Endodermal cell (in vitro differentiated cells): Measurements from ENCODE around the gene PRKRA. TPM values are rescaled to one million over a fixed set of nuclear protein-coding genes. Genes with fewer than 3 reads are reported as not detected.

Source experiments
- DNase-seq: peaks from one replicate; pipeline ENCODE4 v3.0.0-alpha.2; 2017
- H3K27ac ChIP-seq: 2 replicates; pipeline ENCODE4 v1.5.1; 2013; ENCODE audit warnings: mild to moderate bottlenecking, low read depth, low read length, moderate library complexity
- H3K27me3 ChIP-seq: 2 replicates; pipeline ENCODE4 v1.6.1; 2013; ENCODE audit warnings: mild to moderate bottlenecking, low read length, moderate library complexity; ENCODE audit not compliant: insufficient read depth, control insufficient read depth, poor library complexity, severe bottlenecking
- H3K36me3 ChIP-seq: 2 replicates; pipeline ENCODE4 v1.7.0; 2013; ENCODE audit warnings: mild to moderate bottlenecking, low read length, moderate library complexity; ENCODE audit not compliant: control insufficient read depth, insufficient read depth
- H3K4me1 ChIP-seq: one replicate; pipeline ENCODE4 v1.7.0; 2013; ENCODE audit warnings: low read length; ENCODE audit not compliant: control insufficient read depth, insufficient read depth
- H3K4me3 ChIP-seq: 2 replicates; pipeline ENCODE4 v1.5.1; 2013; ENCODE audit warnings: mild to moderate bottlenecking, low read length, moderate library complexity
- H3K9ac ChIP-seq: 2 replicates; pipeline ENCODE4 v1.6.1; 2013; ENCODE audit warnings: mild to moderate bottlenecking, low read length, moderate library complexity; ENCODE audit not compliant: poor library complexity, severe bottlenecking; ENCODE audit errors: extremely low read depth
- H3K9me3 ChIP-seq: 2 replicates; pipeline ENCODE4 v1.6.1; 2013; ENCODE audit warnings: mild to moderate bottlenecking, low read length, moderate library complexity; ENCODE audit not compliant: control insufficient read depth
- H3K27ac Mint-ChIP-seq: 2 replicates; pipeline ENCODE4 v1.8.0; 2020; ENCODE audit warnings: mixed read lengths
- H3K27me3 Mint-ChIP-seq: 2 replicates; pipeline ENCODE4 v1.8.0; 2021; ENCODE audit warnings: mild to moderate bottlenecking, mixed read lengths; ENCODE audit not compliant: insufficient read depth
- H3K36me3 Mint-ChIP-seq: 2 replicates; pipeline ENCODE4 v1.8.0; 2020; ENCODE audit warnings: low read depth, mixed read lengths
- H3K4me1 Mint-ChIP-seq: 2 replicates; pipeline ENCODE4 v1.8.0; 2020; ENCODE audit warnings: mixed read lengths
- H3K4me3 Mint-ChIP-seq: 2 replicates; pipeline ENCODE4 v1.8.0; 2020; ENCODE audit warnings: mild to moderate bottlenecking, moderate library complexity, mixed read lengths
- H3K9me3 Mint-ChIP-seq: 2 replicates; pipeline ENCODE4 v1.8.0; 2020; ENCODE audit warnings: mild to moderate bottlenecking, mixed read lengths
- WGBS, 2 experiments: methylation state at CpG; one replicate each; pipeline versions ENCODE4 v1.1.5 to v1.1.7; 2013; ENCODE audit warnings: missing lambda C conversion rate in 2 of 2, mixed read lengths in 1 of 2; ENCODE audit not compliant: insufficient coverage in 1 of 2, insufficient read length in 1 of 2; 5-methylcytosine and 5-hydroxymethylcytosine counted together
- total RNA-seq, 2 donors: library from RNA; stranded (reverse); fragmentation: NEBNext Ultra II Directional in 1 of 2; extraction: Animal tissue kit (Norgen Biotek cat#: 25700) in 1 of 2; gene quantifications; 2 replicates in 1 of 2; 3 replicates in 1 of 2; pipeline ENCODE4 v1.2.1, GENCODE V29; 2021
- TF ChIP-seq, protein P1 (sequence below): fragments of 200-600 bp; sonication (generic); conservative IDR thresholded peaks from 2 replicates; pipeline ENCODE4 v1.5.0; 2021; ENCODE audit warnings: antibody characterized with exemption, mild to moderate bottlenecking

The PRKRA gene
- total RNA-seq, 2 donors from 2014 or later, result 66.4 to 74.4 TPM

DNA sequence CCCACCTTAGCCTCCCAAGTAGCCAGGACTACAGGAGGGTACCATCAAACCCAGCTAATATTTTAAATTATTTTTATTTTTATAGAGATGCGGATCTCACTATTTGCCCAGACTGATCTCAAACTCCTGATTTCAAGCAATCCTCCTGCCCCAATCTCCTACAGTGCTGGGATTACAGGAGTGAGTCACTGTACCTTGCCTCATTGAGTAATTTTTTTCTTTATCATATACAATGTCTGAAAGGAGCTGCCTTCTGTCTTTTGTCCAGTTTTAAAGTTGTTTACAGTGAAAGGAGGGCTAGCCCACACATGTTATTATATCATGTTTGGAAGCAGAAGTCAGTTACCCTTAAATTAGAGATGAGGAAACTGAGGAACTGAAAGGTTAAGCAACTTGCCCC lies 32.5 kb downstream of the PRKRA start:
- TF ChIP-seq, protein P1, sequence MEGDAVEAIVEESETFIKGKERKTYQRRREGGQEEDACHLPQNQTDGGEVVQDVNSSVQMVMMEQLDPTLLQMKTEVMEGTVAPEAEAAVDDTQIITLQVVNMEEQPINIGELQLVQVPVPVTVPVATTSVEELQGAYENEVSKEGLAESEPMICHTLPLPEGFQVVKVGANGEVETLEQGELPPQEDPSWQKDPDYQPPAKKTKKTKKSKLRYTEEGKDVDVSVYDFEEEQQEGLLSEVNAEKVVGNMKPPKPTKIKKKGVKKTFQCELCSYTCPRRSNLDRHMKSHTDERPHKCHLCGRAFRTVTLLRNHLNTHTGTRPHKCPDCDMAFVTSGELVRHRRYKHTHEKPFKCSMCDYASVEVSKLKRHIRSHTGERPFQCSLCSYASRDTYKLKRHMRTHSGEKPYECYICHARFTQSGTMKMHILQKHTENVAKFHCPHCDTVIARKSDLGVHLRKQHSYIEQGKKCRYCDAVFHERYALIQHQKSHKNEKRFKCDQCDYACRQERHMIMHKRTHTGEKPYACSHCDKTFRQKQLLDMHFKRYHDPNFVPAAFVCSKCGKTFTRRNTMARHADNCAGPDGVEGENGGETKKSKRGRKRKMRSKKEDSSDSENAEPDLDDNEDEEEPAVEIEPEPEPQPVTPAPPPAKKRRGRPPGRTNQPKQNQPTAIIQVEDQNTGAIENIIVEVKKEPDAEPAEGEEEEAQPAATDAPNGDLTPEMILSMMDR, result no peak
- Mint-ChIP-seq H3K27ac (no peak overlapping the region), H3K9me3 (no peaks in the 10 kb centered on the region), H3K4me1 (peaks cover 5% of the 10 kb centered on the region), H3K27me3 (no peaks in the 10 kb centered on the region), H3K36me3 (peaks cover 4% of the 10 kb centered on the region), H3K4me3 (no peak overlapping the region)
- Histone ChIP-seq H3K4me1 (no peaks in the 10 kb centered on the region), H3K9ac (no peak overlapping the region), H3K4me3 (no peak overlapping the region), H3K27me3 (no peaks in the 10 kb centered on the region), H3K36me3 (peaks cover 3% of the 10 kb centered on the region), H3K27ac (no peak overlapping the region), H3K9me3 (no peaks in the 10 kb centered on the region)
- WGBS, 2 experiments, result 86 to 90% methylated on average over 1 of the region's 1 CpG
- no peak for DNase-seq

DNA sequence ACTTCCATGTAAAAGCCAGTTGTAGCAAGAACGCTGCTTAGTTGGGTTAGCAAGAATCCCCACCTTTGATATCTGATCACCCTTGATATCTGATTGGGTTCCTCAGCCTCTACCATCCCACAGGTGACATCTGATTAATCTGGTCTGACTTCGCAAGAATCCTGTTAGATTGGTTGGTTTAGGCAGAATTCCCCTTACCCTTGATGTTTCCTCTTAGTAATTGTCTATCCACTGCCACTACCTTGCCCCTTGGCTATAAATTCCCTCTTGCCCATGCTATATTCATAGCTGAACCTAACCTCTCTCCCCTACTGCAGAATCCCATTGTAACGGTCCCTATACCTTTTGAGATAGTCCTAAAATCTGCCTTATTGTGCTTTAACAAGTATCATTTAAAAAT lies 33.1 kb downstream of the PRKRA start:
- no peaks in the 10 kb centered on the region for H3K27me3 ChIP-seq
- no peak overlapping the region for H3K4me3 Mint-ChIP-seq
- H3K9me3 Mint-ChIP-seq, result no peaks in the 10 kb centered on the region

DNA sequence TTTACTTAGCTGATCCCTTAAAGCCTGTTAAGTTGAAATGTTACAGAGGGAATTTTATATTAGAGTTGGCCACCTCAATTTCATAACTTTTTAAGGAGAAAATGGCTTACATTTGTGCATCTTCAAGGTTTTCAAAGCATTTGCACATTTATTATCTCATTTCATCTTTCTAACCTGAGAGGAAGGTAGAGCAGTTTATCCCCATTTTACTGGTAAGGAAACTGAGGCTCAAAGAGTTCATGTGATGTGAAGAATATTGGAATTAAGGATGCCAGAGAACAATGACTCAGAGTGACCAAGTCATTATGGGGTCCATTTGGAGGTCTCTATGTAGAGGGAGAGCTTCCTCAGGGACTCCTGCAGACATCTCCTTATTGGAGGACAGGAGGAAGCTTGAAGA lies 35.0 kb downstream of the PRKRA start:
- Histone ChIP-seq H3K4me1 (no peaks in the 10 kb centered on the region), H3K9me3 (no peaks in the 10 kb centered on the region), H3K36me3 (no peaks in the 10 kb centered on the region), H3K27ac (no peak overlapping the region), H3K4me3 (no peak overlapping the region), H3K27me3 (no peaks in the 10 kb centered on the region), H3K9ac (no peak overlapping the region)
- Mint-ChIP-seq H3K27me3 (no peaks in the 10 kb centered on the region), H3K4me1 (peaks cover 6% of the 10 kb centered on the region), H3K9me3 (no peaks in the 10 kb centered on the region), H3K36me3 (peaks cover 2% of the 10 kb centered on the region), H3K4me3 (no peak overlapping the region), H3K27ac (no peak overlapping the region)
- TF ChIP-seq, protein P1, result no peak
- no peak for DNase-seq

More for the DNA sequence above, 33.1 kb downstream of the PRKRA start:
- Histone ChIP-seq H3K36me3 (peaks cover 3% of the 10 kb centered on the region), H3K4me1 (no peaks in the 10 kb centered on the region), H3K4me3 (no peak overlapping the region), H3K9me3 (no peaks in the 10 kb centered on the region), H3K9ac (no peak overlapping the region), H3K27ac (no peak overlapping the region)
- peaks cover 4% of the 10 kb centered on the region for H3K36me3 Mint-ChIP-seq
- no peak overlapping the region for H3K27ac Mint-ChIP-seq
- peaks cover 6% of the 10 kb centered on the region for H3K4me1 Mint-ChIP-seq
- 92 to 94% methylated on average over 2 to 3 of the region's 3 CpGs for WGBS, 2 experiments
- TF ChIP-seq, protein P1, result no peak
- DNase-seq, result no peak
- no peaks in the 10 kb centered on the region for H3K27me3 Mint-ChIP-seq
